Effector memory CD4-positive, alpha-beta T cell (primary cell): ENCODE data around the gene HEATR5B.

Source experiments
- DNase-seq, 3 donors: peaks; one replicate each; pipeline ENCODE4 v3.0.0-alpha.2; 2020
- H3K27ac ChIP-seq: 2 replicates; pipeline ENCODE4 v1.7.0; 2013; ENCODE audit warnings: mild to moderate bottlenecking, low read length, moderate library complexity; ENCODE audit not compliant: insufficient read depth, poor library complexity, severe bottlenecking
- H3K27me3 ChIP-seq: replicated peaks from 2 replicates; pipeline ENCODE4 v1.7.0; 2013; ENCODE audit warnings: mild to moderate bottlenecking, low read length; ENCODE audit not compliant: insufficient read depth, control insufficient read depth, poor library complexity, severe bottlenecking
- H3K36me3 ChIP-seq: 2 replicates; pipeline ENCODE4 v1.7.0; 2013; ENCODE audit warnings: mild to moderate bottlenecking, low read length, moderate library complexity; ENCODE audit not compliant: control insufficient read depth, insufficient read depth
- H3K4me1 ChIP-seq: 2 replicates; pipeline ENCODE4 v1.7.0; 2013; ENCODE audit warnings: low read length, mild to moderate bottlenecking; ENCODE audit not compliant: control insufficient read depth, insufficient read depth, poor library complexity, severe bottlenecking
- H3K4me3 ChIP-seq: 2 replicates; pipeline ENCODE4 v1.7.0; 2013; ENCODE audit warnings: low read length, low read depth, mild to moderate bottlenecking; ENCODE audit not compliant: insufficient read depth, poor library complexity, severe bottlenecking
- H3K9me3 ChIP-seq: 2 replicates; pipeline ENCODE4 v1.7.0; 2013; ENCODE audit warnings: mild to moderate bottlenecking, low read length, moderate library complexity; ENCODE audit not compliant: control insufficient read depth

HEATR5B gene

DNA sequence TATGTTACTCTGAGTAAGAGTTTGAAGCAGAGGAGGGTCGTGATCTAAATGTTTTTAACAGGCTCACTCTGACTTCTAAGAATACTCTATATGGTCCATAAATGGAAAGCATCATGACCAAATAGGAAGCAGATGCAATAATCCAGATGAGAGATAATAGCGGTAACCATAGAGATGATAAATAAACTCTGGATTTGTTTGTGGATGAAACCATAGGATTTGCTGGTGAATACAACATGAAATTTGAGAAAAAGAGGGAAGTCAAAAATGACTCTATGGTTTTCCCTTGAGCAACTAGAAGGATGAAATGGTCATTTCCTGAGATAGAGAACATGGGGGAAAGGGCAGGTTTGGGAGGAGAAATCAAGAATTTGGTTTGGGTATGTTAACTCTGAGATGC, 3.9 kb downstream of the HEATR5B start:
- Histone ChIP-seq H3K27ac (peak overlapping the region; percentile 44), H3K9me3 (no peaks in the 10 kb centered on the region), H3K36me3 (peaks cover 5% of the 10 kb centered on the region), H3K27me3 (no peaks in the 10 kb centered on the region), H3K4me3 (peak overlapping the region; percentile 1), H3K4me1 (peaks cover 29% of the 10 kb centered on the region)
- no peak for DNase-seq

DNA sequence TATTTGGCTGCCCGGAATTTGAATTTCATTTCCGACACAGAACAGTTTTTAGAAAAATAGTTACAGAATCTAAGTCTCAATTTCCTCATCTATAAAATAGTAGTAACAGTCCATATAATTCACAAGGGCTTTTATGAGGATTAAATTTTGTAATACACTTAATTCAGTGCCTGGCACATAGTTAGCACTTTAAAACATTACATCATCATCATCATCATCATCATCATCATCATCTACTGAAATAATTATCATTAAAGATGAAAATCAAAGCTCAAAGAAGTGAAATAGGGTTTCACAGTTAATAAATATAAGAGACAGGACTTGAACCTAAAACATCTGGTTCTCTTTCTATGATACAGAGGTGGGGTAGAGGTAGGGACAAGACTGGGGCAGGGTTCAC, 13.2 kb downstream of the HEATR5B start:
- peaks cover 59% of the 10 kb centered on the region for H3K36me3 ChIP-seq
- DNase-seq, result no peak

DNA sequence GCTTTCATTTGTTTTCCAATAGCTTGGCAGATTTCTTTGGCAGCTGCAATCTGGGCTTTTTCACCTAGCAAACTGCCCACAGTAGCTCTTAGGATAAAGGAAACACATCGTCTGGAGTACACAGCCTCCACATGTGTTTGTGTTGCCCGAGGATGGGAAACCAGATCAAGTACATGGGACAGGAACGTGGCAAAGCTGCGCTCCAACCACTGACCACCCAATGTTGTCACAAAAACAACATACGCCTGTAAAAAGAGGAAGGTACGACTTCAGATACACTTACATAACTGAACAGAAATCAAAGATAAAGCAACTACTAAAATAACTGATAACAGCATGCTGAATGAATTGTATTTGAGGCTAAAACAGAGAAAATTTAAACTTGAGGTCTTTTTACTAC, 15.5 kb downstream of the HEATR5B start:
- Histone ChIP-seq H3K4me3 (no peak overlapping the region), H3K27me3 (no peaks in the 10 kb centered on the region), H3K27ac (no peak overlapping the region), H3K9me3 (no peaks in the 10 kb centered on the region), H3K36me3 (peaks cover 65% of the 10 kb centered on the region), H3K4me1 (no peaks in the 10 kb centered on the region)
- DNase-seq, result no peak

More for the DNA sequence above, 13.2 kb downstream of the HEATR5B start:
- Histone ChIP-seq H3K9me3 (no peaks in the 10 kb centered on the region), H3K27me3 (no peaks in the 10 kb centered on the region), H3K27ac (no peak overlapping the region), H3K4me1 (no peaks in the 10 kb centered on the region), H3K4me3 (no peak overlapping the region)

DNA sequence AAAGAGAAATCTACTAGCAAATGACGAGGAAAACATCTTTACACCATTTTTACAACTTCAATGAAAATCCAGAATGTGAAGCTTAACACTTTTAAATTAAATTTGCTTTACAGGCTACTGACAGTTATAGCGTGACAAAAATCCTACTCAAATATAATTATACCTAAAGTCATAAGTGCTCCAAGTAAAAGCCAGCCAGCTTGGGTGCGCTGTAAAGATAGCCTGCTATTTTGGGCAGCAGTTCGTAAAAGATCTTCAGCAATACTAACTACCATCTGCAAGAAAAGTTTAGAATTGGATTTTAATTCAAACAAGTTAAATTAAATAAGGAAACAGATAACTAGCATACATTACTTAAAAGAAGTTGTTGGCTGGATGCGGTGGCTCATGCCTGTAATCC, 22.4 kb downstream of the HEATR5B start:
- Histone ChIP-seq H3K9me3 (no peaks in the 10 kb centered on the region), H3K4me1 (no peaks in the 10 kb centered on the region), H3K27me3 (no peaks in the 10 kb centered on the region), H3K4me3 (no peak overlapping the region), H3K36me3 (peaks cover 73% of the 10 kb centered on the region), H3K27ac (no peak overlapping the region)
- DNase-seq, result no peak

DNA sequence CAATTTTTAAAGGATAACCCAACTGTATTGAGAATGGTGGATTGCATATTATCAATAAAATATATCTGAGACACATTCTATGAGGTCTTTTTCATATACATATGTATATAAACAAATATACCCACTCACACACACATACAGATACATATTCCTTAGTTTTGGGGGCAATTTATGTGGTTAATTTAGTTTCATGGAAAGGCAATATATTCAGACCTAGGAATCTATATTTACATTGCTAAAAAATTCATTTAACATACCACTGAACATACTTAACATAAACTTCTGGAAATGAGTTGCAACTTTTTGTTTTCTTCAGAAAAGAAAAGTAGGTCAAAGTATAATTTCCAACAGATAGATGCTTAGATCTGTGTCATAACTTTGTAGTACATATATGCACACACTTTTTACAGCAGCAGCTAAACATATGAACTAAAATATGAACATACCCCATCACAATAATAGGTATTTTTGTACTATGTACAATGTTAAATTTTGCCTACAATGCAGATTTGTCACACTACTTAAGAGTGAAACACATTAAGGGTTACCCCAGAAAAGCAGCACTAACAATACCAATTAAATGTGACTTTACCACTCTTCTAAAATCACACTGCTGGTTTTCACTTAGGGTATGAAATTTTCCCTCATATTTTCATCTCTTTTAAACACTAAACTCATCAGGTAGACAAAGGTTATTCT, 23.0 kb downstream of the HEATR5B start:
- Histone ChIP-seq H3K36me3 (peaks cover 74% of the 10 kb centered on the region), H3K4me1 (no peaks in the 10 kb centered on the region), H3K27ac (no peak overlapping the region), H3K27me3 (no peaks in the 10 kb centered on the region), H3K4me3 (no peak overlapping the region), H3K9me3 (no peaks in the 10 kb centered on the region)
- no peak for DNase-seq

DNA sequence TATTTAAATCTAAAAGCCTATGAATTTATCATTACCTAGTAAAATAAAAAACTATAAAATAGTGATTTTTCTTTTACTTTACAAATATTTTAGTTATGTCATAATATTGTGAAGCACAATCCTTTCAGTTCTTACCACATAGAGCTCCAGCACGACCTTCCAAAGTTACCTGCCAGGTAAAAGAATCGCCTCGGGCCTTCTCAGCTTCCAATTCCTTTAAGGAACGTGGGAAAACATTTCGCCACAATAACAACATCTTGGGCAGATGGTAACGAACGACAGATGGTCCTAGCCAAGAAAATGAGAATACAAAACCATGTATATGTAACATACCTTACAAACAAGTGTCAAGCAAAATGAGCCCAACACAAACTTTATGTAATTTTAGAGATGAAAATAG, 23.7 kb downstream of the HEATR5B start:
- H3K4me1 ChIP-seq, result no peaks in the 10 kb centered on the region
- no peak overlapping the region for H3K27ac ChIP-seq
- no peaks in the 10 kb centered on the region for H3K27me3 ChIP-seq
- DNase-seq, result no peak
- no peaks in the 10 kb centered on the region for H3K9me3 ChIP-seq
- peaks cover 74% of the 10 kb centered on the region for H3K36me3 ChIP-seq
- H3K4me3 ChIP-seq, result no peak overlapping the region

DNA sequence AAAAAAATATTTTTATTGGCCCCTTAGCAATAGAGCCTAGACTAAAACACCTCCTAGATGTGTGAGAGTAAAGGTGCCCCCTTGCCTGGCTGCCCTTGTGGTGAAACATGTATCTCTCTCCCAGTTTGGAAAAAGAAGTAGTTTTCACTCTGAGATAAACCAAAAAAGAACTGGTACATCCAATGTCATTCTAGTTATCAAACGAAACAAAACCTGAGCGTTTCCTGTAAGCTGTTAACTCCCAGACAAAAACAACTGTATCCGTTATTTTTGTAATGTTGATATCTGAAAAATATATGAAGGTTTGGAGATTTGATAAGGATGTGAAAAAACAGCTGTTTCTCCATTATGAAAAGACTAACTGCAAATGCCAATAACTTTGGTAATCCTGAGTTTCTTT, 24.3 kb downstream of the HEATR5B start:
- DNase-seq, result no peak
- H3K27ac ChIP-seq, result no peak overlapping the region
- H3K36me3 ChIP-seq, result peaks cover 73% of the 10 kb centered on the region
- no peaks in the 10 kb centered on the region for H3K27me3 ChIP-seq
- H3K4me1 ChIP-seq, result no peaks in the 10 kb centered on the region
- no peaks in the 10 kb centered on the region for H3K9me3 ChIP-seq
- H3K4me3 ChIP-seq, result no peak overlapping the region

DNA sequence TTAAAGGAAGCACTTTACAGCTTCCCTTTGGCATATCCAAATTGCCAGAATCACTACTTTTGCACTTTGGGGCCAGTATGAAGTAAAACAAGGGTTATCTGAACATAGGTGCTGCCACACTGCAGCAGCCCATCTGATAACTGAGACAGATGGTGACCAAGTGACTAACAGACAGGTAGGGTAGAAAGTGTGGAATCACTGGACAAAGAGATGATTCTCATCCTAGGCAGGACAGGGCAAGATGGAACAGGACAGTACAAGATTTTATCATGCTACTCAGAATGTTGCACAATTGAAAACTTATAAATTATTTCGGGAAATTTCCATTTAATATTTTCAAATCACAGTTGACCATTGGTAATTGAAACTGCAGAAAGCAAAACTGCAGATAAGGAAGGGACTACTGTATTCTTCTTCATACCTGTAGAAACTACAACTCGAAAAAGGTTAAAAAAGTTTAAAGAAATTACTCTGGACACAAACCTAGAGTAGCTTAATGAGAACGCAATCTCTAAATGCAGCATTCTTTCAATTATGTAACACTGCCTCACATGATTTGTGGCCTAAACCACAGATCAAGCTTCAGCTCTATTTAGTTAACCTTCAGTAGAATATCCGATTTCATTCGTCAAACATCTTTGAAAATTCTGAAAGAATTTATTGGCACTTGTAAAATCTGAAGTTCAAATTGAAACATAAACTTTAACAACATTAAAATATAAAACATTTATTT, 31.4 kb downstream of the HEATR5B start:
- DNase-seq, result no peak
- Histone ChIP-seq H3K36me3 (peaks cover 50% of the 10 kb centered on the region), H3K4me3 (no peak overlapping the region), H3K9me3 (no peaks in the 10 kb centered on the region), H3K27me3 (no peaks in the 10 kb centered on the region), H3K27ac (no peak overlapping the region), H3K4me1 (no peaks in the 10 kb centered on the region)

DNA sequence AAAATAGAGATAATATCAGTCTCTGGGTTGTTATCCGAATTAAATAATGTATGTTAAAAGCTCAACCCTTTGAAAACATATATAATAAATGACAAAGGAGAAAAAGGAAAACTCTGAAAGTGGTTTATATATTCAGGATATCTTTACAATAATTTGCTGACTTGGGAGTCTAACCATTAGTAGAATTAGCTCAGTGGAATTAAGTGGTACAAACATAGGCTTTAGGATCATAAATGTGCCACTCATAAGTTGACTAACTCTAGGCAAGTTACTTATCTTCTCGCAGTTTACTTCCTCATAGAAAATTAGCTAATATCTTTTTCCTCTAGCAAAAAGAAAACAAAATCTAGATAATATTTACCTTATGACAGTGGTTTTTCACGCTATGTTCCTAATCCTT, 44.6 kb downstream of the HEATR5B start:
- DNase-seq, result no peak
- H3K4me1 ChIP-seq, result no peaks in the 10 kb centered on the region
- H3K36me3 ChIP-seq, result peaks cover 41% of the 10 kb centered on the region
- no peaks in the 10 kb centered on the region for H3K27me3 ChIP-seq
- no peak overlapping the region for H3K27ac ChIP-seq
- no peak overlapping the region for H3K4me3 ChIP-seq
- no peaks in the 10 kb centered on the region for H3K9me3 ChIP-seq

DNA sequence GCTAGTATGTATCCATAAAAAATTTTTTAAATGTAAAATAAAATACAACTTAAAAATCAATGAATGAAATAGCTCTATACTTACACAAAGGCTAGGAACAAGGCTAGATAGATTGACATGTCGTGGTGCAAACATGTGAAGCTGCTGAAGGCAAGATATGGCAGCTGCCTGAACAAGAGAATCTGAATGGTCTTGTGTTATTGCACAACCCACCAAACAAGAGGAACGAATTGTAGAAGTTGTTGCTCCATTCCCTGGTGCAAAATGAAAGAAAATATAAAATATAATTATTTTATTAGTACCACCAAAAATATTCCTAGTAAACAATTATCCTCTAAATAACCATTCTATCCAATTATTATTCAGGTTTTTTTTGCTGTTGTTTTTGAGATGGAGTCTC, 46.4 kb downstream of the HEATR5B start:
- no peaks in the 10 kb centered on the region for H3K4me1 ChIP-seq
- no peak for DNase-seq
- no peaks in the 10 kb centered on the region for H3K27me3 ChIP-seq
- no peak overlapping the region for H3K27ac ChIP-seq
- H3K9me3 ChIP-seq, result no peaks in the 10 kb centered on the region
- H3K36me3 ChIP-seq, result peaks cover 34% of the 10 kb centered on the region
- H3K4me3 ChIP-seq, result no peak overlapping the region
